Liver (tissue), 3 donors: ENCODE data around the gene SLX9.

ENCODE experiments used
- ATF3 ChIP-seq: IDR thresholded peaks from 2 replicates; pipeline ENCODE4 v1.6.1; 2016; ENCODE audit warnings: antibody characterized with exemption
- CTCF ChIP-seq: fragments of 150-350 bp; IDR thresholded peaks from 2 replicates; pipeline ENCODE4 v1.5.1; 2017; ENCODE audit warnings: improper control_type of control experiment, low read depth, low read length; ENCODE audit not compliant: missing input control
- EGR1 ChIP-seq, 2 donors: IDR thresholded peaks; 2 replicates each; pipeline ENCODE4 v1.6.1; 2016 to 2018; ENCODE audit warnings: antibody characterized with exemption in 2 of 2, low read depth in 2 of 2
- GABPA ChIP-seq, 2 donors: IDR thresholded peaks in 1 of 2; conservative IDR thresholded peaks in 1 of 2; 2 replicates each; pipeline ENCODE4 v1.6.1; 2016; ENCODE audit warnings: antibody characterized with exemption in 2 of 2, mild to moderate bottlenecking in 1 of 2, moderate library complexity in 1 of 2
- HNF4A ChIP-seq, 2 donors: conservative IDR thresholded peaks; 2 replicates each; pipeline ENCODE4 v1.6.1; 2016; ENCODE audit warnings: antibody characterized with exemption in 2 of 2, mild to moderate bottlenecking in 2 of 2
- JUND ChIP-seq, 2 donors: IDR thresholded peaks; 2 replicates each; pipeline ENCODE4 v1.6.1; 2016; ENCODE audit warnings: antibody characterized with exemption in 2 of 2
- MAX ChIP-seq: IDR thresholded peaks from 2 replicates; pipeline ENCODE4 v1.6.1; 2016; ENCODE audit warnings: antibody characterized with exemption
- RAD21 ChIP-seq, 2 donors: IDR thresholded peaks; 2 replicates each; pipeline ENCODE4 v1.6.1; 2016; ENCODE audit warnings: antibody characterized with exemption in 2 of 2, mild to moderate bottlenecking in 2 of 2
- REST ChIP-seq: IDR thresholded peaks from 2 replicates; pipeline ENCODE4 v1.6.1; 2016; ENCODE audit warnings: antibody characterized with exemption, mild to moderate bottlenecking
- RXRA ChIP-seq, 2 donors: IDR thresholded peaks; 2 replicates each; pipeline ENCODE4 v1.6.1; 2017 to 2018; ENCODE audit warnings: antibody characterized with exemption in 2 of 2, mild to moderate bottlenecking in 1 of 2
- SP1 ChIP-seq: IDR thresholded peaks from 2 replicates; pipeline ENCODE4 v1.6.1; 2018; ENCODE audit warnings: antibody characterized with exemption, mild to moderate bottlenecking
- TAF1 ChIP-seq: conservative IDR thresholded peaks from 2 replicates; pipeline ENCODE4 v1.6.1; 2016; ENCODE audit warnings: antibody characterized with exemption, mild to moderate bottlenecking
- YY1 ChIP-seq: IDR thresholded peaks from 2 replicates; pipeline ENCODE4 v1.6.1; 2016; ENCODE audit warnings: antibody characterized with exemption, mild to moderate bottlenecking
- ZBTB33 ChIP-seq: IDR thresholded peaks from 2 replicates; pipeline ENCODE4 v1.6.1; 2016; ENCODE audit warnings: antibody characterized with exemption
- donor health status: healthy.
- donor health status: healthy.

- no peak for TF ChIP-seq RXRA (IDR thresholded peaks at IDR 0.05)
- no peak for TF ChIP-seq CTCF
- no peak for TF ChIP-seq RAD21 (IDR thresholded peaks at IDR 0.05)
- TF ChIP-seq ATF3 = no peak
- TF ChIP-seq TAF1 = no peak
- TF ChIP-seq REST = no peak
- no peak for TF ChIP-seq MAX
- TF ChIP-seq ZBTB33 = no peak
- TF ChIP-seq EGR1 (IDR thresholded peaks at IDR 0.05; ENCODE audit: low read depth in 2 of 2) = no peak
- no peak for TF ChIP-seq SP1
- no peak for TF ChIP-seq GABPA (IDR thresholded peaks at IDR 0.05 in 1 of 2, conservative IDR thresholded peaks at IDR 0.05 in 1 of 2)
- no peak for TF ChIP-seq JUND (IDR thresholded peaks at IDR 0.05)
- no peak for TF ChIP-seq HNF4A (conservative IDR thresholded peaks at IDR 0.05)
- TF ChIP-seq YY1 = no peak
Observed at GRCh38 chr21:44933918-44934260, 5.9 kb upstream of the SLX9 start.
